CD8-positive, alpha-beta memory T cell (primary cell): ENCODE measurements around the gene FAM90A1. TPM values are rescaled to one million over a fixed set of nuclear protein-coding genes. Genes with fewer than 3 reads are reported as not detected.
"Not testable (repeated sequence)": the region's sequence is repeated elsewhere in the genome, so short reads cannot be mapped to it uniquely, and the experiment has no call there.

ENCODE experiments used
- CTCF ChIA-PET: fragments of 350-600 bp; sonication (Branson Sonifier 250); formaldehyde crosslinking; loops from one replicate; lab custom pipeline; 2021; ENCODE audit warnings: antibody characterized with exemption; lab: Charles Lee
- POLR2A ChIA-PET: fragments of 350-600 bp; sonication (Branson Sonifier 250); formaldehyde crosslinking; loops from one replicate; lab custom pipeline; 2021; ENCODE audit warnings: antibody characterized with exemption; lab: Charles Lee
- DNase-seq, 5 donors: peaks; one replicate each; pipeline versions ENCODE4 v3.0.0 to v3.0.0-alpha.2; 2020 to 2022; ENCODE audit warnings: mixed read lengths in 1 of 5
- H3K27ac ChIP-seq: one replicate; pipeline ENCODE4 v1.7.0; 2013; ENCODE audit warnings: low read depth, mild to moderate bottlenecking, low read length, moderate library complexity
- H3K27me3 ChIP-seq: 2 replicates; pipeline ENCODE4 v1.7.0; 2013; ENCODE audit warnings: low read length, mild to moderate bottlenecking; ENCODE audit not compliant: insufficient read depth, poor library complexity, severe bottlenecking
- H3K36me3 ChIP-seq: 2 replicates; pipeline ENCODE4 v1.7.0; 2013; ENCODE audit warnings: mild to moderate bottlenecking, low read length, moderate library complexity; ENCODE audit not compliant: insufficient read depth
- H3K4me1 ChIP-seq: 2 replicates; pipeline ENCODE4 v1.7.0; 2013; ENCODE audit warnings: mild to moderate bottlenecking, low read length, moderate library complexity; ENCODE audit not compliant: insufficient read depth
- H3K4me3 ChIP-seq: 2 replicates; pipeline ENCODE4 v1.7.0; 2013; ENCODE audit warnings: mild to moderate bottlenecking, low read length
- H3K9me3 ChIP-seq: 2 replicates; pipeline ENCODE4 v1.7.0; 2013; ENCODE audit warnings: mild to moderate bottlenecking, low read length
- H3K27ac Mint-ChIP-seq, 8 donors: one replicate each; pipeline ENCODE4 v1.8.0; 2020 to 2021; ENCODE audit warnings: mixed read lengths in 8 of 8, mild to moderate bottlenecking in 6 of 8, inconsistent platforms in 3 of 8, moderate library complexity in 3 of 8
- H3K27me3 Mint-ChIP-seq, 2 donors: one replicate each; pipeline ENCODE4 v1.8.0; 2020 to 2021; ENCODE audit warnings: mixed read lengths in 2 of 2, mild to moderate bottlenecking in 1 of 2, moderate library complexity in 1 of 2
- H3K36me3 Mint-ChIP-seq, 3 donors: one replicate each; pipeline ENCODE4 v1.8.0; 2020 to 2021; ENCODE audit warnings: mixed read lengths in 3 of 3, inconsistent platforms in 1 of 3, mild to moderate bottlenecking in 1 of 3
- H3K4me1 Mint-ChIP-seq, 3 donors: one replicate each; pipeline ENCODE4 v1.8.0; 2020 to 2021; ENCODE audit warnings: mixed read lengths in 3 of 3, inconsistent platforms in 1 of 3, mild to moderate bottlenecking in 1 of 3
- H3K4me3 Mint-ChIP-seq, 7 donors: one replicate each; pipeline ENCODE4 v1.8.0; 2020 to 2021; ENCODE audit warnings: mixed read lengths in 7 of 7, mild to moderate bottlenecking in 6 of 7, moderate library complexity in 4 of 7, inconsistent platforms in 2 of 7
- H3K9me3 Mint-ChIP-seq, 5 donors: one replicate each; pipeline ENCODE4 v1.8.0; 2020 to 2022; ENCODE audit warnings: mixed read lengths in 5 of 5, mild to moderate bottlenecking in 3 of 5, moderate library complexity in 2 of 5, inconsistent platforms in 1 of 5
- polyA plus RNA-seq: library from polyadenylated mRNA; unstranded; fragments of 300-500 nt; fragmentation: Illumina TruSeq; gene quantifications from one replicate; pipeline ENCODE4 v1.2.3, GENCODE V29; 2021
- total RNA-seq, 2 experiments: library from RNA; stranded (reverse); gene quantifications; one replicate each; pipeline ENCODE4 v1.2.3, GENCODE V29; 2021

The FAM90A1 gene
- total and polyA plus RNA-seq, 3 experiments from 2014 or later: 0.12 TPM; not detected in 2

- H3K9me3 ChIP-seq, H3K4me3 Mint-ChIP-seq, H3K27ac ChIP-seq, H3K4me1 ChIP-seq, POLR2A ChIA-PET, H3K36me3 Mint-ChIP-seq, H3K27me3 ChIP-seq, DNase-seq, H3K4me3 ChIP-seq, H3K9me3 Mint-ChIP-seq, H3K36me3 ChIP-seq: not testable (repeated sequence)
- peaks cover 3 to 13% of the 10 kb centered on the region in 2 donors for H3K27me3 Mint-ChIP-seq
- peaks cover 5 to 14% (median 6%) of the 10 kb centered on the region in 3 donors for H3K4me1 Mint-ChIP-seq
- peak overlapping the region in 1 of 8 donors; percentile 32 for H3K27ac Mint-ChIP-seq
- CTCF ChIA-PET: interaction anchor here (1.9 kb wide), 1 partner anchor 120 kb away, joined by 5 read pairs; no protein-coding TSS in a partner anchor
Measured at GRCh38 chr12:8229486-8229885, 2.1 kb upstream of the FAM90A1 start.

DNA sequence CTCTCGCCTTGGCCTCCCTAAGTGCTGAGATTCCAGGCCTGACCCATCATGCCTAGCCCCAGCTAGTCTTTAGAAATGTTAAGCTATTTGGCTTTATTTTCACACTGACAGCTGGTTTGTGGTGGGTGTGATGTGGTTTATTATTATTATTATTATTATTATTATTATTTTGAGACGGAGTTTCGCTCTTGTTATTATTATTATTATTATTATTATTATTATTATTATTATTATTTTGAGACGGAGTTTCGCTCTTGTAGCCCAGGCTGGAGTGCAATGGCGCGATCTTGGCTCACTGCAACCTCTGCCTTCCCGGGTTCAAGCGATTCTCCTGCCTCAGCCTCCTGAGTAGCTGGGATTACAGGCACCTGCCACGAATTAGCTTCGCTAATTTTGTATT lies 1.2 kb upstream of the FAM90A1 start:
- H3K4me3 Mint-ChIP-seq, H3K36me3 ChIP-seq, POLR2A ChIA-PET, H3K4me3 ChIP-seq, DNase-seq, H3K9me3 ChIP-seq, H3K27ac ChIP-seq, H3K27ac Mint-ChIP-seq, H3K27me3 ChIP-seq, H3K9me3 Mint-ChIP-seq, H3K4me1 ChIP-seq, H3K36me3 Mint-ChIP-seq: not testable (repeated sequence)
- H3K27me3 Mint-ChIP-seq: peaks cover 3 to 13% of the 10 kb centered on the region in 2 donors
- peaks cover 5 to 14% (median 6%) of the 10 kb centered on the region in 3 donors for H3K4me1 Mint-ChIP-seq
- CTCF ChIA-PET: interaction anchor here (1.9 kb wide), 1 partner anchor 119 kb away, joined by 5 read pairs; no protein-coding TSS in a partner anchor

DNA sequence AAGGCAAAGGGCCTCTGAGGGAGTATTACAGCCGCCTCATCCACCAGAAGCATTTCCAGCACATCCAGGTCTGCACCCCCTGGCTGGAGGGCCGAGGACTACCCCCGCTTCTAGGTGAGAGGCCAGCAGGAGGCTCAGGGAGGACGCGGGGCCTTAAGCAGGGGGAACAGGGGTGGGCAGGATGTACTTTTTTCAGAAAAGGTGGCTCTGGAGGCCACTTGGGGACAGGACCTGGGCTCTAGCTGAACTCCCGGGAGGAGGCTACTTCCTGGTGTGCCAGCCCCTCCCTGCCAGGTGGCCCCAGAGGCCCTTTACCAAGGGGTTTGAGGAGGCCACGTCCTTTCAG lies 287 bp upstream of the FAM90A1 start:
- H3K9me3 Mint-ChIP-seq, DNase-seq, H3K27me3 ChIP-seq, H3K36me3 Mint-ChIP-seq, H3K36me3 ChIP-seq, H3K9me3 ChIP-seq, H3K4me3 ChIP-seq, H3K27ac ChIP-seq, POLR2A ChIA-PET, H3K4me1 ChIP-seq: not testable (repeated sequence)
- Mint-ChIP-seq H3K4me1 (peaks cover 5 to 14% (median 6%) of the 10 kb centered on the region in 3 donors), H3K4me3 (peak overlapping the region in 4 of 7 donors; percentile 29 to 82 (median 72)), H3K27ac (peak overlapping the region in 3 of 8 donors; percentile 54 to 88 (median 79)), H3K27me3 (peaks cover 3 to 13% of the 10 kb centered on the region in 2 donors)
- CTCF ChIA-PET: interaction anchor here (1.6 kb wide), 1 partner anchor 9 kb away, joined by 4 read pairs; no protein-coding TSS in a partner anchor

DNA sequence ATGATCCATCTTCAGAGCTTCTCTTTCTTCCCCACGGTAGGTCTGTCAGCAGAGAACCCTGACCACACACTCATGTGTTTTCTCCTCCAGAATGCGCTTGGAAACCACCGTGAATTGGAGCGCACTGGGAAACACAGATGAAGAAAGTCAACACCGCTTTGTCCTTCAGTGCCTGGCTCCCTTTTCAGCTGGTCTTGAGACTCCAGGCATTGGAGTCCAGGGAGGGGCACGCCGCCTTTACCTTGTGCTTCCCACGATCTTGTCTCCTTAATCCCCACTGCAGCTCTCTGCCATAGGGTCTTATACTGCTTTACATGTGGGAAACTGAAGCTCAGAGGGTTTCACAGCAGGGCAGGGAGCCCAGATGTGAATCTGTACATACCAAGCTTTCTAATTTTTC lies 1.1 kb downstream of the FAM90A1 start:
- H3K36me3 Mint-ChIP-seq: no peaks in the 10 kb centered on the region
- ChIA-PET CTCF (interaction anchor here (1.6 kb wide), 1 partner anchor 11 kb away, joined by 4 read pairs; no protein-coding TSS in a partner anchor), POLR2A (interaction anchor here (0.5 to 0.7 kb wide), 2 partner anchors 244 to 409 kb away, joined by 3 to 5 read pairs; no protein-coding TSS in a partner anchor)
- no peak overlapping the region for H3K27ac Mint-ChIP-seq
- no peaks in the 10 kb centered on the region for H3K9me3 ChIP-seq
- no peaks in the 10 kb centered on the region for H3K4me1 ChIP-seq
- no peak for DNase-seq
- no peaks in the 10 kb centered on the region for H3K27me3 ChIP-seq
- peaks cover 3 to 10% of the 10 kb centered on the region in 2 donors for H3K27me3 Mint-ChIP-seq
- H3K4me3 ChIP-seq: no peak overlapping the region
- no peak overlapping the region for H3K27ac ChIP-seq
- peak overlapping the region in 1 of 7 donors; percentile 82 for H3K4me3 Mint-ChIP-seq
- H3K36me3 ChIP-seq: no peaks in the 10 kb centered on the region
- H3K9me3 Mint-ChIP-seq: no peaks in the 10 kb centered on the region
- peaks cover 0 to 8% (median 0%) of the 10 kb centered on the region in 3 donors for H3K4me1 Mint-ChIP-seq

DNA sequence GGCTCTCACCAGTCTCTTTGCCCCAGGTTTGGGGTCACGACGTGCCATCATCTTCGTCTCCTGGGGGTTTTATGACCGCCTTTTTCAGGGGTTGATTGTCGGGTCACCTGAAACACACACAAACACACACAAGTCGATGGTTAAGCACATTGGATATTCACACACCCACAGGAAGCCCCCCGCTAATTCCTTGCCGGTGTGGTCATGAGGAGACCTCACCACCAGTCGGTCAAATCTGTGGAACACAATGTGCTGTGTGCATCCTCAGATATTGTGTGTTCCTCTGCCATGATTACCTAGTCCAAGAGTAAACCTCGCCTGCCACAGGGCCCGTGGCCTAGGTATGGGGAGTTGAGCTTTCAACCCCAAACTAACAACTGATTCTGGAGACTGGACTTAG lies 2.6 kb downstream of the FAM90A1 start:
- H3K9me3 Mint-ChIP-seq, H3K36me3 Mint-ChIP-seq, H3K4me1 ChIP-seq, H3K4me3 ChIP-seq, H3K27ac Mint-ChIP-seq, CTCF ChIA-PET, H3K27ac ChIP-seq, H3K9me3 ChIP-seq, POLR2A ChIA-PET, H3K36me3 ChIP-seq, H3K4me1 Mint-ChIP-seq, H3K4me3 Mint-ChIP-seq, H3K27me3 ChIP-seq, DNase-seq: not testable (repeated sequence)
- peaks cover 6 to 10% of the 10 kb centered on the region in 2 donors for H3K27me3 Mint-ChIP-seq

DNA sequence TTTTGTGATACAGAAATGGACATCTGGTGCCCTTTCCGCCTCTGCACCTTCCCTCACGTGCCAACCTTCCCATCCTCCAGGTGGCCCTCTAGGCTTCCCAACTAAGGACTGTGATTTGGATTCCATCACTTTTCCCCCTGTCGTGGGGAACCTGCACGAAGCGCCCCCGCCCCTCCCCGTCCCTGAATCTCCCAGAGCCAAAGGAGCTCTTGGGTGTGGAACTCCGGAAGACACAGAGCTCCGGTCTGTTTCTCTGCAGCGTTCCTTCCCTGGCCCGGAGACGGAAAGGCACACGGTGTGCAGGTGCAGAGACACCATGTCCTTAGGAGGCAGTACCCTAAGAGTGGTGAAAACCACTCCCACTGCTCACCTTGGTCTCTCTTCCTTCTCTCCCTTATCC lies 3.8 kb downstream of the FAM90A1 start:
- DNase-seq, H3K36me3 Mint-ChIP-seq, H3K4me1 Mint-ChIP-seq, CTCF ChIA-PET, H3K27ac Mint-ChIP-seq, H3K36me3 ChIP-seq, H3K4me3 Mint-ChIP-seq, H3K27ac ChIP-seq, H3K9me3 ChIP-seq, H3K27me3 ChIP-seq, H3K4me3 ChIP-seq, H3K9me3 Mint-ChIP-seq, H3K4me1 ChIP-seq: not testable (repeated sequence)
- POLR2A ChIA-PET: interaction anchor here (0.6 kb wide), 1 partner anchor 158 kb away, joined by 4 read pairs; no protein-coding TSS in a partner anchor
- H3K27me3 Mint-ChIP-seq: peaks cover 4 to 10% of the 10 kb centered on the region in 2 donors

- POLR2A ChIA-PET, H3K27me3 ChIP-seq, H3K9me3 ChIP-seq, H3K36me3 Mint-ChIP-seq, H3K9me3 Mint-ChIP-seq, H3K4me1 Mint-ChIP-seq, H3K4me3 Mint-ChIP-seq, H3K27me3 Mint-ChIP-seq, H3K27ac Mint-ChIP-seq, H3K4me1 ChIP-seq, H3K4me3 ChIP-seq, DNase-seq, CTCF ChIA-PET, H3K27ac ChIP-seq, H3K36me3 ChIP-seq: not testable (repeated sequence)
Measured at GRCh38 chr12:8222303-8222702, 5.1 kb downstream of the FAM90A1 start.

DNA sequence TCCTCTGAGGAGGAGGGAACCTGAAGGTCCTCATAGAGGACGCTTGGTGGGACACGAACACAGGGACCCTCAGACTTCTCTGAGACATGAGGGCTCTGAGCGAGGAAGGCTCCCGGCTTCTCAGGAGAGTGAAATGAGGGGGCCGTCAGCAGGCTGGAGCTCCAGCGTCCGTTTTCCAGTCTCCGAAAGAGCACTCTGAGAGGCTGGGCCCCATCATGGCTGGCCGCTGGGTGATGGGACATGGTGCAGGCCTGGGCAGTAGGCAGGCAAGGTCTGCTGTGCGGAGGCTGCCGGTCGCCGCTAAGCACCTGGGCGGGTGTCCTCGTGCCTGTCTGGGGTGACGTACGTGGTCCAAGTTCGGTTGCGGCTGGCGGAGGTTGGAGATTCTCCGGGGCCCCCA lies 5.6 kb downstream of the FAM90A1 start:
- POLR2A ChIA-PET, DNase-seq, H3K36me3 Mint-ChIP-seq, H3K9me3 ChIP-seq, H3K27me3 Mint-ChIP-seq, H3K27me3 ChIP-seq, H3K4me1 Mint-ChIP-seq, H3K27ac Mint-ChIP-seq, H3K4me3 Mint-ChIP-seq, CTCF ChIA-PET, H3K36me3 ChIP-seq, H3K9me3 Mint-ChIP-seq, H3K27ac ChIP-seq, H3K4me1 ChIP-seq, H3K4me3 ChIP-seq: not testable (repeated sequence)
